ENCODE results near the gene SPDL1.

Gene SPDL1

GRCh38 chr5:169631360-169631759 is 47.8 kb downstream of the SPDL1 start:
- no peak for DNase-seq (ENCODE audit: low spot score)

DNA sequence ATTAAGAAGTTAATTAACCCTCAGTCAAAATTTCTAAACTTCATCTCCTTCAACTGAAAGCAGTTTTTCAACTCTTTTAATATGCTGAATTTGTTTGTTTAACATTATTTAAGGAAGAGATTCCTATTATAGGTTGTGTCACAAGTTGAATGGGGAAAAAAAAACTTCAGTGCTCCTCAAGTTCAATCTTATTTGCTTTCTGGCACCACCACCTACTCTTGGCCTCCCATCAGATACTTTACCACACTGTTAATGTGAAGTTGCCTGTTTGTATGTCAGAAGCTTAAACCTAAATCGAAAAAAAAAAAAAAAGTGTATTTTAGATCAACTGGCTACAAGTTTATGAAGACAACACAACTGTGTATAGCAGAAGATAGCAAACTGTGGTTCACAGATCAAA is 49.4 kb downstream of the SPDL1 start:
- no peak for DNase-seq (ENCODE audit: low spot score)

DNA sequence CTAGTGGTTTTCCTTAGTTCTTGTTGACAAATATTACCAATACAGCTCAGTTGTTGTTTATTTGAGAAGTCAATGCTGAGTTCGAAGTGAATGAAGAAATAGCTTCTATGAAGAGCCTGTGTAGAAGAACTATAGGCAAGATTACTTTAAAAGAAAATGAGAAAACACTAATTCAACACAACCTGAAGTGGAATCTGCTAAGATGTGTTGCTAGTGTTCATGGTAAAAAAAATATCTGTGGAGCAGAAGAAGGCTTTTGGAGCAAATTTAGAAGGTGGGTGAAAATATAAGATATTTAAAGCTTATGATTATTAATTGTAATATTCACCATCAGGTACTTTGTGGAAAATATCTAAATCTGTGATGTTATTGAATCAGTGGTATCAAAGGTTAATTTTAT is 51.0 kb downstream of the SPDL1 start:
- no peak for DNase-seq (ENCODE audit: low spot score)

DNA sequence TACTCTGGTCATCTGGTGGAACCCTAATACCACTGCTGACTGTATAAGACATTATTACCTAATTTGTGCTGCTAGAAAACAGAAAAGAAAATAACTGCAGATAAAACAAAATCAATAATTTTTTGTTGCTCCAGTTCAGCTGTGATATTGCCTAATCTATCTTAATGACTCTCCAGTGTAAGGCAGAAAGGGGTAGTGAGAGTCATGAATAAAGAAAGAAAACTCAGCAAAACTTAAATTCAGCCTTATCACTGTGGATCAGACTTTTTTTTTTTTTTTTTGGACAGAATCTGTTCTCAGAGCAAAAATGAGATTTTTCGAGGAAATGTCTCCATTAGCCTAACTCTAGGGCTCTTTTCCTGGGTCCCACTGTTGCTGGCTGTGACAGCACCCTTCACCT is 52.4 kb downstream of the SPDL1 start:
- DNase-seq (ENCODE audit: low spot score), result no peak

GRCh38 chr5:169636477-169637084 is 53.0 kb downstream of the SPDL1 start:
- no peak for DNase-seq (ENCODE audit: low spot score)

DNA sequence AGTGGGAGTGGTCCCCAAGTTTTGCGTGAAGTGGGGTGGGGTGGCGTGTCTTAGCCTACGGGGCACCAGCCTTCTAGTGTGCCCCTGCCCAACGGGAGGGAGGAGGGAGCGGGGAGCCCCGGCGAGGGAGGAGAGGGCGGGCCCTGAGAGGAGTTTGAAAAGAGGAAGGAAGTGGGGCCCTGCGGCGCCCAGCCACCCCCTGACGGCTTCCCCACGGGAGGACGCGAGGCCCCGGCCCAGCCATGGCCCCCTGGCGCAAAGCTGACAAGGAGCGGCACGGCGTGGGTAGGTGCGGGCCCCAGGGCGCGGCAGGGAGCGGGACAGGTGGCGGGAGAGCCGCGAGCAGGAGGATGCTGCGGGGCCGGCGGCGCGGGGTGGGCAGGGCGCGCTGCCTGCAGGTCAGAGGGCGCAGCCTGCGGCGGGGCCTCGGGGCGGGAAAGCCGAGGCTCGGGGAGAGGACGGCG is 53.5 kb downstream of the SPDL1 start, which contains the start of gene DOCK2:
TSS of gene DOCK2 (plus strand) at position 191 of the 464 bp plus-strand sequence. CDS start at position 243, 52 bp downstream.
- peak; percentile 89 for DNase-seq (ENCODE audit: low spot score)

- DNase-seq (ENCODE audit: low spot score), result peak; percentile 80
These were observed 54.1 kb downstream of the SPDL1 start for GRCh38 chr5:169637549-169638121.

GRCh38 chr5:169641253-169641652 is 57.7 kb downstream of the SPDL1 start:
- DNase-seq (ENCODE audit: low spot score), result no peak

DNA sequence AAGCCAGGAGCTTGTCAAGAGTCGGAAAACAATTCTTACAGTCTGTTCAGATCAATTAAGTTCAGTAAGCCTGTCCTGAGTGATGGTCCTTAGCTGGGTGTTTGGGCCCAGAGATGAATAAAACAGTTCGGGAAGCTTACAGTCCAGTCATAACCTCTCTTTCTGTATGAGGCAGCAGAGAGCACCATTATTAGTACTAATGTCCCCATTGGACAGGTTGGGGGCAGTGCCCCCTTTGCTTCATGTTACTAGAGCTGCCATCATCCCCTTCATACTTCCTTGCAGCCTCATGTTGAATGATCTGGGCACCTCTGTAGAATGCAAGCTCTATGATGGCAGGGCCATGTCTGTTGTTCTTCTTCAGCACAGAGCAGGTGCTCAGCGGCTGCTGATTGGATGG is 63.3 kb downstream of the SPDL1 start:
- no peak for DNase-seq (ENCODE audit: low spot score)

DNA sequence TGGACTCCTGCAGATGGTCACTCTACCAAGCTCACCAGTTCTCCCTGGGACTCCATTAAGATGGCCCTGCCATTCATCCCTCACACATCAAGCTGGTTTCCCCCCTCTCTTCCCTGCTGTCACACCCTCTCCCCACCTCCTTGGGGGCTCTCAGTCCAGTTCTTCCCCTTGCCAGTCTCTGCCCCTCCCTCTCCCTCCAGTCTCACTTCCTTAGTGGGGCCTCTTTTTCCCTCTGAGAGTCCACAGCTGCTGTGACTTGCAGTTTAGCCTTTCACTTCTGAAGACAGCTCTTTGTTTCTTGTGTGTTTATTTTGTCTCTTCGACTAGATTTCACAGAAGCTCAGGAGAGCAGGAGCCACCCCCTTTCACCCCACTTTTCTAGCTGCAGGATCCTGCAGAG is 64.0 kb downstream of the SPDL1 start:
- DNase-seq (ENCODE audit: low spot score), result peak; percentile 30

DNA sequence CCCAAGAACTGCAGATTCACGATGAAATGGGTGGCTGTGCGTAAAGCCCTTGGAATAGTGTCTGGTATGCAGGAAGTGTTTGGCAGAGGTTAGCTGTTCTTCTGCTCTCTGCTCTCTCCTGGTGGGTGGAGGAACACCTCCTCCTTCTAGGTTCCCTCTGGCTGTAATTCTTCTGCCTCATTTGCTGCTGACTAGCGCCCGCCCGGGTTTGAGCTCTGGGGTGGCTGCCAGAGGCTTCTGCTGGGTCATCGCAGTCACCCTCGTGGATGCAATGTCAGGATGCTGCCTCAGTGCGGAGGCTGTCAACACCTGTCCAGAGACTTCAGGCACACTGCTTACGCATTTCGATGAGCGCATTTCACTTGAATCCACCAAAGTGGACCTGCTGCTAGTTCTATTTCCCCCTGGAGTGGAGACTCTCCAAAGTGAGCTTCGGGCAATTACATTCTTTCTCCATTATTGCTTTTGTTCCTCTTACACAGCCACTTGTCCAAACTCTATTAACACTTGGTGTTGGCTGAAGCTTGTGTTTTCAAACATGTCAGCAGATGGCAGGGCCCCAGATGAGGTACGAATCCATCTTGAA is 65.2 kb downstream of the SPDL1 start:
- DNase-seq (ENCODE audit: low spot score), result no peak

DNA sequence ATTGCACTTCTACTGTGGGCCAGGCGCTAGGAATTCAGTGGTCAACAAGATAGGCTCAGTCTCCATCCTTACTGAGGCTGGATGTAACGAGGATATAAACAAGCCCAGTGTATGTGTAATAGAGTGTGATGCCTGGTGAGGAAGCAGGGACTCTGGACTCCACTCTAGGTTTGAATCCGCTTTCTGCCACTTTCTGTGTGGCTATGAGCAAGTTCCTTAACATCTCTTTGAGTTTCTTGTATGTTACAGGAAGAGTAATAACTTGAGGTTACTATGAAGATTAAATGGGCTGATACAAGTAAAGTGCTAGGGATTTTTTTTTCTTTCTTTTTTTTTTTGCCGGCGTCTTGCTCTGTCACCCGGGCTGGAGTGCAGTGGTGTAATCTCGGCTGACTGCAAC is 65.9 kb downstream of the SPDL1 start:
- no peak for DNase-seq (ENCODE audit: low spot score)

DNA sequence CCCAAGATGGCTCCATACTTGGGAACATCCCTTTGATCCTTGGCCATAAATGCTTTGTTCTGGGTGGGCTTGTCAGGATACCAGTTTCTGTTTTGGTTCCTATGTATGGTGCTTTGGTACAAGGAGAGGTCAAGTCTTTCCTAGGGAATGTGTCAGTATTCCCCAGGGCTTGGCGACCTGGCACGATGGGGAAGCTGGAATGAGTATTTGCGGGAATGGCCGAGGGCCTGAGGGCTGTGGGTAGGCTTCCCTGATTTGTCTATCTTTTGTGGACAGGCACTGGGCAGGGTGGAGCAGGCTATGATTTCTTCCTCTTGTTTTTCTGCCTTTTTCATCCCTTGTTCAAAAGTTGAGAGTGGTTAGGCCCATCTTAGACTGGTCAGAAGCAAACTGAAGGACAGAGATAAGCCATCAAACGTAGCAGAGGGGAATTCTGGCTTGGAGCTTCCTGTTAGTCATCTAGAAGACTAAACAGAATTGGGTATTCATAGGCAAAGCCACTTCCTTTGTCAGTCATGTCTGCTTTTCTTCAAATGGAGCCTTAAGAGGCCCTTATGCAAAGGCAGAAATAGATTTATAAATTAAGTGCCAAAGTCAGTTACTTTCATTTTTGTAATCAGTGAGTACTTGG is 67.2 kb downstream of the SPDL1 start:
- DNase-seq (ENCODE audit: low spot score), result no peak

- DNase-seq (ENCODE audit: low spot score), result no peak
These were observed 68.0 kb downstream of the SPDL1 start for GRCh38 chr5:169651526-169651925.

DNA sequence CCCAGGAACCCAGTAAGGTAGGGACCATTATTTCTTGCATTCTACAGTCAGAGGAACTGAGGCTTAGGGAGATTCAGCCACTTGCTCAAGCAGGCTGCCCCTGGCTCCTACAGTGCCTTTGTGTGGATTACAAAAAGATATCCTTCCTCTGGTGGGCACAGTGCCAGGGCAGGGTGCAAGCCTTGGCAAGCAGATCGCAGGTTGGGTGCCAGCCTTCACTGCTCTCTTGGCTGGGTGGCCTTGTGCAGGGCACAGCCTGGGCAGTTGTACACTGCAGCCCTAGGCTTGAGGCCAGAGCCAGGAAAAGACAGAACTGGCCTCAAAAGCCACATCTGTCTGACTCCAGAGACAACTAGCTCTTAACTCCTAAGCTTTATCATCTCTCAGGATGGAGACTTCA is 68.5 kb downstream of the SPDL1 start:
- DNase-seq (ENCODE audit: low spot score), result no peak

GRCh38 chr5:169653091-169653490 is 69.5 kb downstream of the SPDL1 start:
- DNase-seq (ENCODE audit: low spot score), result no peak
